ENCODE results near the gene FNIP2. TPM values are rescaled to one million over a fixed set of nuclear protein-coding genes. Genes with fewer than 3 reads are reported as not detected.
"Not testable (repeated sequence)": the region's sequence is repeated elsewhere in the genome, so short reads cannot be mapped to it uniquely, and the experiment has no call there.

FNIP2 gene
- total and polyA plus RNA-seq, 3 experiments from 2014 or later = 5.1 to 13.3 (median 11.7) TPM

GRCh38 chr4:158787709-158788475 is 19.1 kb downstream of the FNIP2 start:
- ChIA-PET POLR2A (no interaction called here), CTCF (interaction anchor here (1.3 kb wide), 1 partner anchor 415 kb away, joined by 3 read pairs; no protein-coding TSS in a partner anchor)
- H3K27ac Mint-ChIP-seq = no peak overlapping the region
- Histone ChIP-seq H3K27ac (ENCODE audit: low read depth, low read length) (no peak overlapping the region), H3K27me3 (ENCODE audit: insufficient read depth, low read length, poor library complexity, severe bottlenecking) (no peaks in the 10 kb centered on the region), H3K4me3 (ENCODE audit: low read length) (no peak overlapping the region), H3K36me3 (ENCODE audit: insufficient read depth, low read length) (no peaks in the 10 kb centered on the region), H3K9me3 (ENCODE audit: low read length) (no peaks in the 10 kb centered on the region), H3K4me1 (ENCODE audit: insufficient read depth, low read length) (peaks cover 1% of the 10 kb centered on the region)
- H3K4me3 Mint-ChIP-seq = no peak overlapping the region
- H3K36me3 Mint-ChIP-seq = peaks cover 0 to 1% (median 0%) of the 10 kb centered on the region in 3 donors
- H3K4me1 Mint-ChIP-seq = peaks cover 3 to 20% (median 4%) of the 10 kb centered on the region in 3 donors
- DNase-seq = no peak
- no peaks in the 10 kb centered on the region for H3K9me3 Mint-ChIP-seq
- H3K27me3 Mint-ChIP-seq = peaks cover 6 to 7% of the 10 kb centered on the region in 2 donors

- POLR2A ChIA-PET = no interaction called here
Measured at GRCh38 chr4:158788516-158788915, 19.7 kb downstream of the FNIP2 start.

GRCh38 chr4:158789853-158790252 is 21.0 kb downstream of the FNIP2 start:
- Mint-ChIP-seq H3K36me3 (no peaks in the 10 kb centered on the region), H3K27ac (no peak overlapping the region), H3K4me1 (peaks cover 0 to 6% (median 1%) of the 10 kb centered on the region in 3 donors), H3K4me3 (no peak overlapping the region), H3K27me3 (peaks cover 6 to 7% of the 10 kb centered on the region in 2 donors), H3K9me3 (no peaks in the 10 kb centered on the region)
- no peaks in the 10 kb centered on the region for H3K9me3 ChIP-seq (ENCODE audit: low read length)
- POLR2A ChIA-PET = no interaction called here
- no peak overlapping the region for H3K27ac ChIP-seq (ENCODE audit: low read depth, low read length)
- no peak for DNase-seq
- no peaks in the 10 kb centered on the region for H3K4me1 ChIP-seq (ENCODE audit: insufficient read depth, low read length)
- CTCF ChIA-PET = no interaction called here
- no peak overlapping the region for H3K4me3 ChIP-seq (ENCODE audit: low read length)
- no peaks in the 10 kb centered on the region for H3K36me3 ChIP-seq (ENCODE audit: insufficient read depth, low read length)
- no peaks in the 10 kb centered on the region for H3K27me3 ChIP-seq (ENCODE audit: insufficient read depth, low read length, poor library complexity, severe bottlenecking)

More at GRCh38 chr4:158788516-158788915, 19.7 kb downstream of the FNIP2 start:
- Histone ChIP-seq H3K36me3 (ENCODE audit: insufficient read depth, low read length) (no peaks in the 10 kb centered on the region), H3K27ac (ENCODE audit: low read depth, low read length) (no peak overlapping the region), H3K4me3 (ENCODE audit: low read length) (no peak overlapping the region), H3K9me3 (ENCODE audit: low read length) (no peaks in the 10 kb centered on the region), H3K4me1 (ENCODE audit: insufficient read depth, low read length) (no peaks in the 10 kb centered on the region), H3K27me3 (ENCODE audit: insufficient read depth, low read length, poor library complexity, severe bottlenecking) (no peaks in the 10 kb centered on the region)
- Mint-ChIP-seq H3K36me3 (peaks cover 0 to 1% (median 0%) of the 10 kb centered on the region in 3 donors), H3K9me3 (no peaks in the 10 kb centered on the region), H3K4me1 (peaks cover 0 to 13% (median 3%) of the 10 kb centered on the region in 3 donors), H3K27me3 (peaks cover 6 to 7% of the 10 kb centered on the region in 2 donors), H3K4me3 (no peak overlapping the region), H3K27ac (peak overlapping the region in 1 of 8 donors; percentile 9)
- CTCF ChIA-PET = interaction anchor here (1.3 kb wide), 1 partner anchor 414 kb away, joined by 3 read pairs; no protein-coding TSS in a partner anchor
- no peak for DNase-seq

GRCh38 chr4:158793021-158793420 is 24.2 kb downstream of the FNIP2 start:
- no peak overlapping the region for H3K27ac Mint-ChIP-seq
- CTCF ChIA-PET = no interaction called here
- Histone ChIP-seq H3K4me3 (ENCODE audit: low read length) (no peak overlapping the region), H3K36me3 (ENCODE audit: insufficient read depth, low read length) (no peaks in the 10 kb centered on the region), H3K4me1 (ENCODE audit: insufficient read depth, low read length) (no peaks in the 10 kb centered on the region), H3K9me3 (ENCODE audit: low read length) (no peaks in the 10 kb centered on the region), H3K27ac (ENCODE audit: low read depth, low read length) (no peak overlapping the region), H3K27me3 (ENCODE audit: insufficient read depth, low read length, poor library complexity, severe bottlenecking) (no peaks in the 10 kb centered on the region)
- H3K4me3 Mint-ChIP-seq = no peak overlapping the region
- POLR2A ChIA-PET = no interaction called here
- H3K27me3 Mint-ChIP-seq = peaks cover 2 to 6% of the 10 kb centered on the region in 2 donors
- H3K36me3 Mint-ChIP-seq = no peaks in the 10 kb centered on the region
- H3K9me3 Mint-ChIP-seq = no peaks in the 10 kb centered on the region
- H3K4me1 Mint-ChIP-seq = peaks cover 0 to 5% (median 1%) of the 10 kb centered on the region in 3 donors
- DNase-seq = no peak

GRCh38 chr4:158793430-158793829 is 24.6 kb downstream of the FNIP2 start:
- H3K27me3 ChIP-seq (ENCODE audit: insufficient read depth, low read length, poor library complexity, severe bottlenecking); H3K27ac ChIP-seq (ENCODE audit: low read depth, low read length); H3K27ac Mint-ChIP-seq; H3K36me3 ChIP-seq (ENCODE audit: insufficient read depth, low read length); H3K4me1 ChIP-seq (ENCODE audit: insufficient read depth, low read length); H3K9me3 ChIP-seq (ENCODE audit: low read length); H3K4me1 Mint-ChIP-seq; POLR2A ChIA-PET; H3K36me3 Mint-ChIP-seq; H3K27me3 Mint-ChIP-seq; H3K9me3 Mint-ChIP-seq; DNase-seq; H3K4me3 ChIP-seq (ENCODE audit: low read length); CTCF ChIA-PET; H3K4me3 Mint-ChIP-seq: not testable (repeated sequence)

- H3K4me1 ChIP-seq (ENCODE audit: insufficient read depth, low read length) = no peaks in the 10 kb centered on the region
- H3K36me3 ChIP-seq (ENCODE audit: insufficient read depth, low read length) = no peaks in the 10 kb centered on the region
- H3K27me3 ChIP-seq (ENCODE audit: insufficient read depth, low read length, poor library complexity, severe bottlenecking) = no peaks in the 10 kb centered on the region
- Mint-ChIP-seq H3K27me3 (peaks cover 0 to 2% of the 10 kb centered on the region in 2 donors), H3K9me3 (no peaks in the 10 kb centered on the region), H3K27ac (no peak overlapping the region), H3K4me1 (peaks cover 0 to 13% (median 0%) of the 10 kb centered on the region in 3 donors), H3K36me3 (no peaks in the 10 kb centered on the region), H3K4me3 (no peak overlapping the region)
- no peak for DNase-seq
- CTCF ChIA-PET = interaction anchor here (0.8 kb wide), 1 partner anchor 15 kb away, joined by 3 read pairs; no protein-coding TSS in a partner anchor
- no peak overlapping the region for H3K4me3 ChIP-seq (ENCODE audit: low read length)
- no peak overlapping the region for H3K27ac ChIP-seq (ENCODE audit: low read depth, low read length)
- POLR2A ChIA-PET = no interaction called here
- H3K9me3 ChIP-seq (ENCODE audit: low read length) = no peaks in the 10 kb centered on the region
Measured at GRCh38 chr4:158796370-158797140, 27.7 kb downstream of the FNIP2 start.

- H3K4me1 ChIP-seq (ENCODE audit: insufficient read depth, low read length) = no peaks in the 10 kb centered on the region
- no peak overlapping the region for H3K27ac Mint-ChIP-seq
- no peaks in the 10 kb centered on the region for H3K36me3 Mint-ChIP-seq
- H3K4me1 Mint-ChIP-seq = peaks cover 0 to 24% (median 2%) of the 10 kb centered on the region in 3 donors
- H3K27ac ChIP-seq (ENCODE audit: low read depth, low read length) = no peak overlapping the region
- H3K27me3 Mint-ChIP-seq = no peaks in the 10 kb centered on the region
- H3K4me3 ChIP-seq (ENCODE audit: low read length) = no peak overlapping the region
- no peak for DNase-seq
- no peaks in the 10 kb centered on the region for H3K9me3 ChIP-seq (ENCODE audit: low read length)
- no peaks in the 10 kb centered on the region for H3K9me3 Mint-ChIP-seq
- ChIA-PET POLR2A (no interaction called here), CTCF (no interaction called here)
- no peaks in the 10 kb centered on the region for H3K27me3 ChIP-seq (ENCODE audit: insufficient read depth, low read length, poor library complexity, severe bottlenecking)
- no peaks in the 10 kb centered on the region for H3K36me3 ChIP-seq (ENCODE audit: insufficient read depth, low read length)
- no peak overlapping the region for H3K4me3 Mint-ChIP-seq
Measured at GRCh38 chr4:158798062-158798461, 29.2 kb downstream of the FNIP2 start.

All from CD8-positive, alpha-beta memory T cell (primary cell).